SK-N-DZ (cell line): ENCODE measurements around the gene ATAD3B. TPM values are rescaled to one million over a fixed set of nuclear protein-coding genes. Genes with fewer than 3 reads are reported as not detected.
"Not testable (repeated sequence)": the region's sequence is repeated elsewhere in the genome, so short reads cannot be mapped to it uniquely, and the experiment has no call there.

Experiments used
- DNase-seq: peaks from one replicate; pipeline ENCODE4 v3.0.0-alpha.2; 2015; ENCODE audit warnings: low spot score
- polyA plus RNA-seq, 2 experiments: library from polyadenylated mRNA; depleted of rRNA; stranded (reverse); fragments of >200 nt; gene quantifications; 2 replicates each; pipeline ENCODE4 v1.2.3, GENCODE V29; 2014

Gene ATAD3B
- polyA plus RNA-seq (2014; cell fraction: cytosol; rRNA removed), result 17.9 and 21.5 TPM in 2 replicates
- polyA plus RNA-seq (2014; cell fraction: nucleus; rRNA removed), result 83.9 and 130 TPM in 2 replicates

GRCh38 chr1:1471389-1472052 lies at the start of gene ATAD3B:
Gene ATAD3B, plus strand, starts transcription at chr1:1471765. Its CDS starts 120 bp downstream, at chr1:1471885.
- peak; percentile 80 for DNase-seq

- no peak for DNase-seq
These were observed 49.6 kb upstream of the ATAD3B start for GRCh38 chr1:1421907-1422464.

GRCh38 chr1:1422465-1423244 lies 48.9 kb upstream of the ATAD3B start:
- DNase-seq, result no peak

- no peak for DNase-seq
These were observed 48.3 kb upstream of the ATAD3B start for GRCh38 chr1:1423245-1423597.

- DNase-seq, result no peak
These were observed 46.9 kb upstream of the ATAD3B start for GRCh38 chr1:1424707-1425106.

- DNase-seq, result no peak
These were observed 46.2 kb upstream of the ATAD3B start for GRCh38 chr1:1425426-1425752.

GRCh38 chr1:1425753-1426495 lies 45.6 kb upstream of the ATAD3B start:
- no peak for DNase-seq

GRCh38 chr1:1426496-1427105 lies 45.0 kb upstream of the ATAD3B start:
- DNase-seq, result no peak

GRCh38 chr1:1427106-1427819 lies 44.3 kb upstream of the ATAD3B start:
- DNase-seq, result no peak

- DNase-seq, result no peak
These were observed 43.8 kb upstream of the ATAD3B start for GRCh38 chr1:1427820-1428148.

- no peak for DNase-seq
These were observed 43.4 kb upstream of the ATAD3B start for GRCh38 chr1:1428174-1428573.

- not testable (repeated sequence) for DNase-seq
These were observed 42.6 kb upstream of the ATAD3B start for GRCh38 chr1:1428967-1429366.

- no peak for DNase-seq
These were observed 41.9 kb upstream of the ATAD3B start for GRCh38 chr1:1429671-1430073.

GRCh38 chr1:1430114-1430982 lies 41.2 kb upstream of the ATAD3B start:
- no peak for DNase-seq

- no peak for DNase-seq
These were observed 40.3 kb upstream of the ATAD3B start for GRCh38 chr1:1430992-1431844.

GRCh38 chr1:1431845-1432273 lies 39.7 kb upstream of the ATAD3B start:
- no peak for DNase-seq

GRCh38 chr1:1432274-1432950 lies 39.2 kb upstream of the ATAD3B start:
- DNase-seq, result no peak

GRCh38 chr1:1432951-1433803 lies 38.4 kb upstream of the ATAD3B start:
- no peak for DNase-seq
